B cell (primary cell): ENCODE measurements around the gene ISG15. TPM values are rescaled to one million over a fixed set of nuclear protein-coding genes. Genes with fewer than 3 reads are reported as not detected.
A peak's percentile ranks its signal among the peaks of the same experiment; 100 is the strongest.

Experiments
- ATAC-seq: fragments of 200-7000 bp; cut with Tn5 transposase; one replicate; pipeline ENCODE4 v1.10.0; 2021; ENCODE audit warnings: low read depth, mild to moderate bottlenecking, moderate number of reproducible peaks, moderate library complexity
- CTCF ChIA-PET: fragments of 350-600 bp; sonication (Branson Sonifier 250); formaldehyde crosslinking; loops from one replicate; lab custom pipeline; 2021; ENCODE audit warnings: antibody characterized with exemption, inconsistent platforms; lab: Charles Lee
- POLR2A ChIA-PET: fragments of 350-600 bp; sonication (Branson Sonifier 250); formaldehyde crosslinking; loops from one replicate; lab custom pipeline; 2021; ENCODE audit warnings: antibody characterized with exemption; lab: Charles Lee
- DNase-seq: peaks from one replicate; pipeline ENCODE4 v3.0.0; 2013
- H2AFZ ChIP-seq: 2 replicates; pipeline ENCODE4 v1.6.1; 2012; ENCODE audit warnings: mild to moderate bottlenecking, low read depth, low read length; ENCODE audit not compliant: insufficient read depth, poor library complexity, severe bottlenecking
- H3K27ac ChIP-seq, 2 donors: 1 replicate in 1 of 2; 2 replicates in 1 of 2; pipeline ENCODE4 v1.5.1; 2012 to 2013; ENCODE audit warnings: low read length in 2 of 2, mild to moderate bottlenecking in 2 of 2, moderate library complexity in 1 of 2
- H3K27me3 ChIP-seq, 4 experiments: fragments of 200-600 bp in 1 of 4; sonication (generic) in 1 of 4; replicated peaks in 1 of 4; 1 replicate in 2 of 4; 2 replicates in 2 of 4; pipeline versions ENCODE4 v1.6.1 to v1.7.0; 2013 to 2016; ENCODE audit warnings: low read length in 3 of 4, mild to moderate bottlenecking in 2 of 4, mixed read lengths in 1 of 4, moderate library complexity in 1 of 4; ENCODE audit not compliant: insufficient read depth in 4 of 4, control insufficient read depth in 3 of 4; ENCODE audit errors: control extremely low read depth in 1 of 4
- H3K36me3 ChIP-seq, 2 experiments: replicated peaks in 1 of 2; 1 replicate in 1 of 2; 2 replicates in 1 of 2; pipeline versions ENCODE4 v1.6.1 to v1.7.1; 2013; ENCODE audit warnings: low read length in 1 of 2; ENCODE audit not compliant: insufficient read depth in 2 of 2, control insufficient read depth in 1 of 2; ENCODE audit errors: control extremely low read depth in 1 of 2, extremely low read depth in 1 of 2
- H3K4me1 ChIP-seq, 2 donors: fragments of 200-600 bp in 1 of 2; sonication (generic) in 1 of 2; 1 replicate in 1 of 2; 2 replicates in 1 of 2; pipeline versions ENCODE4 v1.5.1 to v1.6.1; 2013 to 2017; ENCODE audit warnings: low read length in 2 of 2; ENCODE audit not compliant: control insufficient read depth in 2 of 2, insufficient read depth in 2 of 2
- H3K4me2 ChIP-seq: replicated peaks from 2 replicates; pipeline ENCODE3; 2012; ENCODE audit warnings: mild to moderate bottlenecking, low read depth, low read length; ENCODE audit not compliant: poor library complexity, severe bottlenecking
- H3K4me3 ChIP-seq, 5 experiments: fragments of 200-600 bp in 1 of 5; sonication (generic) in 1 of 5; 1 replicate in 3 of 5; 2 replicates in 2 of 5; pipeline versions ENCODE4 v1.5.1 to v1.7.0; 2011 to 2016; ENCODE audit warnings: low read length in 4 of 5, mild to moderate bottlenecking in 4 of 5, low read depth in 2 of 5, control low read depth in 1 of 5, moderate library complexity in 1 of 5; ENCODE audit not compliant: insufficient read depth in 1 of 5; ENCODE audit errors: control extremely low read depth in 1 of 5, extremely low read depth in 1 of 5
- H3K79me2 ChIP-seq: fragments of 200-600 bp; sonication (generic); one replicate; pipeline ENCODE4 v1.6.0; 2016; ENCODE audit warnings: low read length; ENCODE audit not compliant: control insufficient read depth, insufficient read depth
- H3K9ac ChIP-seq: fragments of 200-600 bp; sonication (generic); 2 replicates; pipeline ENCODE4 v1.6.1; 2017; ENCODE audit warnings: mild to moderate bottlenecking, low read length, moderate library complexity
- H3K9me3 ChIP-seq, 3 donors: one replicate each; pipeline versions ENCODE4 v1.6.1 to v1.7.1; 2013; ENCODE audit warnings: low read length in 2 of 3; ENCODE audit not compliant: control insufficient read depth in 2 of 3, insufficient read depth in 1 of 3; ENCODE audit errors: control extremely low read depth in 1 of 3
- H4K20me1 ChIP-seq: 2 replicates; pipeline ENCODE4 v1.6.0; 2012; ENCODE audit warnings: mild to moderate bottlenecking, low read length; ENCODE audit not compliant: insufficient read depth, control insufficient read depth, poor library complexity, severe bottlenecking
- H3K27ac Mint-ChIP-seq: one replicate; pipeline ENCODE4 v1.8.0; 2021; ENCODE audit warnings: mixed read lengths
- H3K27me3 Mint-ChIP-seq: one replicate; pipeline ENCODE4 v1.8.0; 2021; ENCODE audit warnings: mixed read lengths
- H3K4me1 Mint-ChIP-seq: one replicate; pipeline ENCODE4 v1.8.0; 2021; ENCODE audit warnings: mixed read lengths
- H3K4me3 Mint-ChIP-seq: one replicate; pipeline ENCODE4 v1.8.0; 2021; ENCODE audit warnings: mixed read lengths
- H3K9me3 Mint-ChIP-seq: one replicate; pipeline ENCODE4 v1.8.0; 2022; ENCODE audit warnings: mixed read lengths; ENCODE audit not compliant: insufficient read depth
- CTCF ChIP-seq: fragments of 200-600 bp; IDR thresholded peaks from one replicate; pipeline ENCODE4 v1.8.0; 2022; ENCODE audit warnings: antibody characterized with exemption, mild to moderate bottlenecking
- EZH2 ChIP-seq: IDR thresholded peaks from 2 replicates; pipeline ENCODE4 v1.6.1; 2012; ENCODE audit warnings: borderline replicate concordance, low read depth, mild to moderate bottlenecking, moderate library complexity, low read length; ENCODE audit not compliant: insufficient read depth, poor library complexity, severe bottlenecking
- WGBS: methylation state at CpG from one replicate; pipeline ENCODE4 v1.1.5; 2013; ENCODE audit warnings: missing lambda C conversion rate; ENCODE audit not compliant: insufficient coverage; 5-methylcytosine and 5-hydroxymethylcytosine counted together
- intact Hi-C: fragments of 100-400 bp; cut with micrococcal nuclease; formaldehyde crosslinking; loops from one replicate; pipeline ENCODE4 v1.10.0; 2022
- polyA plus RNA-seq: library from polyadenylated mRNA; depleted of rRNA; stranded (reverse); fragments of >200 nt; gene quantifications from 2 replicates; pipeline ENCODE4 v1.2.3, GENCODE V29; 2012
- total RNA-seq, 2 donors: library from RNA; stranded (reverse); fragments of 120-200 nt in 1 of 2; gene quantifications; 1 replicate in 1 of 2; 2 replicates in 1 of 2; pipeline versions ENCODE4 v1.2.3 to v1.2.4, GENCODE V29; 2013 to 2022

Gene ISG15
- total and polyA plus RNA-seq, 2 donors (not counting 1 experiment from before 2014, with no cell fraction given) = 28.3 to 91.4 TPM

GRCh38 chr1:999725-1000356 lies 13.5 kb upstream of the ISG15 start, which contains the start of gene HES4:
Gene HES4 (minus strand): TSS chr1:1000097. CDS start chr1:999973, 124 bp downstream.
- H3K4me2 ChIP-seq = peak within 1 kb of the TSS; percentile 99
- H2AFZ ChIP-seq = peak within 1 kb of the TSS; percentile 68
- no peaks in the 10 kb centered on the region for H4K20me1 ChIP-seq
- peak within 1 kb of the TSS; percentile 83 for H3K4me3 Mint-ChIP-seq
- no peak for TF ChIP-seq EZH2
- no peak for TF ChIP-seq CTCF
- H3K36me3 ChIP-seq = no peaks in the 10 kb centered on the region
- peaks cover 0 to 75% (median 43%) of the 10 kb centered on the region in 4 experiments for H3K27me3 ChIP-seq
- H3K4me1 ChIP-seq = peaks cover 36 to 51% of the 10 kb centered on the region in 2 donors
- ChIA-PET CTCF (interaction anchor here (1.0 kb wide), 1 partner anchor 15 kb away, joined by 4 read pairs; no protein-coding TSS in a partner anchor), POLR2A (interaction anchor here (0.6 kb wide), 1 partner anchor 13 kb away, joined by 5 read pairs; no protein-coding TSS in a partner anchor)
- H3K79me2 ChIP-seq = no peaks in the 10 kb centered on the region
- peak within 1 kb of the TSS; percentile 70 for H3K9ac ChIP-seq
- peak; percentile 84 for DNase-seq
- peaks cover 0 to 26% (median 0%) of the 10 kb centered on the region in 3 donors for H3K9me3 ChIP-seq
- ATAC-seq = peak; percentile 56
- intact Hi-C loops = loop anchor here (2.0 kb wide), 1 partner anchor 19 kb away; no protein-coding TSS in a partner anchor
- peak within 1 kb of the TSS in 1 of 2 donors; percentile 30 for H3K27ac ChIP-seq
- 2% methylated on average over 94 of the region's 95 CpGs for WGBS
- H3K27me3 Mint-ChIP-seq = peaks cover 28% of the 10 kb centered on the region
- peak within 1 kb of the TSS in 4 of 5 experiments; percentile 38 to 60 (median 51) for H3K4me3 ChIP-seq
- H3K27ac Mint-ChIP-seq = peak within 1 kb of the TSS; percentile 63
- peaks cover 19% of the 10 kb centered on the region for H3K4me1 Mint-ChIP-seq
- H3K9me3 Mint-ChIP-seq = no peaks in the 10 kb centered on the region
